OCI-LY7 (cell line): ENCODE data around the gene AHR. TPM values are rescaled to one million over a fixed set of nuclear protein-coding genes. Genes with fewer than 3 reads are reported as not detected.

Experiments used
- BruUV-seq: library from RNA; stranded (reverse); fragments of 400-500 nt; replicated peaks from 2 replicates; lab custom pipeline; 2021; lab: Mats Ljungman, UMichigan
- CTCF ChIA-PET: fragments of 300-600 bp; sonication (Branson Sonifier 250); formaldehyde crosslinking; loops from one replicate; lab custom pipeline; 2022; ENCODE audit warnings: antibody characterized with exemption; ENCODE audit not compliant: unreplicated experiment; lab: Charles Lee
- POLR2A ChIA-PET: fragments of 300-600 bp; sonication (Branson Sonifier 250); formaldehyde crosslinking; loops from one replicate; lab custom pipeline; 2022; ENCODE audit warnings: antibody characterized with exemption; lab: Charles Lee
- DNase-seq: peaks from one replicate; pipeline ENCODE4 v3.0.0-alpha.2; 2015; ENCODE audit warnings: low spot score
- H2AFZ ChIP-seq: fragments of 200-600 bp; sonication (generic), shearing (Covaris generic); 2 replicates; pipeline ENCODE4 v1.6.1; 2014; ENCODE audit warnings: mild to moderate bottlenecking, antibody characterized with exemption, low read length, moderate library complexity
- H3K27ac ChIP-seq: fragments of 200-600 bp; sonication (generic); 2 replicates; pipeline ENCODE4 v1.5.1; 2014; ENCODE audit warnings: mixed run types, low read depth, mild to moderate bottlenecking, moderate library complexity, low read length, inconsistent platforms; ENCODE audit not compliant: poor library complexity, severe bottlenecking
- H3K36me3 ChIP-seq: fragments of 200-600 bp; sonication (generic); 2 replicates; pipeline ENCODE4 v1.6.1; 2014; ENCODE audit warnings: mild to moderate bottlenecking, antibody characterized with exemption, low read length, moderate library complexity, mixed read lengths; ENCODE audit not compliant: insufficient read depth
- H3K4me1 ChIP-seq: fragments of 200-600 bp; sonication (generic); 2 replicates; pipeline ENCODE4 v1.5.1; 2014; ENCODE audit warnings: mild to moderate bottlenecking, low read length; ENCODE audit not compliant: insufficient read depth, poor library complexity, severe bottlenecking
- H3K4me2 ChIP-seq: fragments of 200-600 bp; sonication (generic); 2 replicates; pipeline ENCODE4 v1.6.1; 2014; ENCODE audit warnings: mild to moderate bottlenecking, low read length
- H3K4me3 ChIP-seq: fragments of 200-600 bp; sonication (generic); 2 replicates; pipeline ENCODE4 v1.5.1; 2014; ENCODE audit warnings: mild to moderate bottlenecking, low read depth, low read length; ENCODE audit not compliant: poor library complexity, severe bottlenecking
- H3K79me2 ChIP-seq: fragments of 200-600 bp; sonication (generic); 2 replicates; pipeline ENCODE4 v1.6.1; 2016; ENCODE audit warnings: low read depth, mild to moderate bottlenecking, low read length, moderate library complexity, mixed read lengths; ENCODE audit not compliant: insufficient read depth
- H3K9me2 ChIP-seq: fragments of 200-600 bp; sonication (generic); 2 replicates; pipeline ENCODE4 v1.6.1; 2016; ENCODE audit warnings: mild to moderate bottlenecking, low read length, mixed read lengths; ENCODE audit not compliant: insufficient read depth
- H3K9me3 ChIP-seq: fragments of 200-600 bp; sonication (generic); 2 replicates; pipeline ENCODE4 v1.6.1; 2014; ENCODE audit warnings: mild to moderate bottlenecking, mixed run types, low read length, mixed read lengths
- H4K20me1 ChIP-seq: fragments of 200-600 bp; sonication (generic); 2 replicates; pipeline ENCODE4 v1.6.1; 2014; ENCODE audit warnings: mild to moderate bottlenecking, antibody characterized with exemption, low read length, moderate library complexity, mixed read lengths; ENCODE audit not compliant: insufficient read depth
- EZH2phosphoT487 ChIP-seq: fragments of 200-600 bp; sonication (generic); IDR thresholded peaks from 2 replicates; pipeline ENCODE4 v1.6.1; 2018; ENCODE audit warnings: low read depth, borderline replicate concordance, mild to moderate bottlenecking, mixed run types, antibody characterized with exemption, low read length, moderate library complexity, mixed read lengths
- intact Hi-C: fragments of 100-400 bp; cut with micrococcal nuclease; formaldehyde crosslinking; loops from one replicate; pipeline ENCODE4 v1.10.0; 2022; ENCODE audit not compliant: unreplicated experiment
- total RNA-seq, 2 experiments: library from RNA; depleted of rRNA in 1 of 2; stranded (reverse); fragments of >200 nt in 1 of 2; shearing (Covaris generic) in 1 of 2; gene quantifications; 2 replicates each; pipeline ENCODE4 v1.2.3, GENCODE V29; 2014 to 2022
- TF ChIP-seq, protein P1 (sequence below): fragments of 200-600 bp; sonication (generic); conservative IDR thresholded peaks from 2 replicates; pipeline ENCODE4 v1.5.1; 2014; ENCODE audit warnings: mild to moderate bottlenecking, antibody characterized with exemption, low read length, moderate library complexity, mixed read lengths

AHR gene
- total RNA-seq, 2 experiments from 2014 or later = not detected

DNA sequence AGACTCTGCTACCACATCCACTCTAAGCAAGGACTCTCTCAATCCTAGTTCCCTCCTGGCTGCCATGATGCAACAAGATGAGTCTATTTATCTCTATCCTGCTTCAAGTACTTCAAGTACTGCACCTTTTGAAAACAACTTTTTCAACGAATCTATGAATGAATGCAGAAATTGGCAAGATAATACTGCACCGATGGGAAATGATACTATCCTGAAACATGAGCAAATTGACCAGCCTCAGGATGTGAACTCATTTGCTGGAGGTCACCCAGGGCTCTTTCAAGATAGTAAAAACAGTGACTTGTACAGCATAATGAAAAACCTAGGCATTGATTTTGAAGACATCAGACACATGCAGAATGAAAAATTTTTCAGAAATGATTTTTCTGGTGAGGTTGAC lies 40.7 kb downstream of the AHR start:
- no peaks in the 10 kb centered on the region for H3K79me2 ChIP-seq
- CTCF ChIA-PET = no interaction called here
- no peaks in the 10 kb centered on the region for H3K9me2 ChIP-seq
- BruUV-seq = no TSS peak
- no peak overlapping the region for H2AFZ ChIP-seq
- no peaks in the 10 kb centered on the region for H4K20me1 ChIP-seq
- intact Hi-C loops = no loop called here
- H3K4me1 ChIP-seq = no peaks in the 10 kb centered on the region
- TF ChIP-seq, protein P1, sequence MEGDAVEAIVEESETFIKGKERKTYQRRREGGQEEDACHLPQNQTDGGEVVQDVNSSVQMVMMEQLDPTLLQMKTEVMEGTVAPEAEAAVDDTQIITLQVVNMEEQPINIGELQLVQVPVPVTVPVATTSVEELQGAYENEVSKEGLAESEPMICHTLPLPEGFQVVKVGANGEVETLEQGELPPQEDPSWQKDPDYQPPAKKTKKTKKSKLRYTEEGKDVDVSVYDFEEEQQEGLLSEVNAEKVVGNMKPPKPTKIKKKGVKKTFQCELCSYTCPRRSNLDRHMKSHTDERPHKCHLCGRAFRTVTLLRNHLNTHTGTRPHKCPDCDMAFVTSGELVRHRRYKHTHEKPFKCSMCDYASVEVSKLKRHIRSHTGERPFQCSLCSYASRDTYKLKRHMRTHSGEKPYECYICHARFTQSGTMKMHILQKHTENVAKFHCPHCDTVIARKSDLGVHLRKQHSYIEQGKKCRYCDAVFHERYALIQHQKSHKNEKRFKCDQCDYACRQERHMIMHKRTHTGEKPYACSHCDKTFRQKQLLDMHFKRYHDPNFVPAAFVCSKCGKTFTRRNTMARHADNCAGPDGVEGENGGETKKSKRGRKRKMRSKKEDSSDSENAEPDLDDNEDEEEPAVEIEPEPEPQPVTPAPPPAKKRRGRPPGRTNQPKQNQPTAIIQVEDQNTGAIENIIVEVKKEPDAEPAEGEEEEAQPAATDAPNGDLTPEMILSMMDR = no peak
- TF ChIP-seq EZH2phosphoT487 = no peak
- H3K4me3 ChIP-seq = no peak overlapping the region
- POLR2A ChIA-PET = no interaction called here
- no peak overlapping the region for H3K27ac ChIP-seq
- no peak overlapping the region for H3K4me2 ChIP-seq
- H3K36me3 ChIP-seq = no peaks in the 10 kb centered on the region
- H3K9me3 ChIP-seq = no peaks in the 10 kb centered on the region
- no peak for DNase-seq

GRCh38 chr7:17339952-17340351 lies 41.5 kb downstream of the AHR start:
- no peaks in the 10 kb centered on the region for H3K4me1 ChIP-seq
- no peaks in the 10 kb centered on the region for H4K20me1 ChIP-seq
- no peaks in the 10 kb centered on the region for H3K36me3 ChIP-seq
- H2AFZ ChIP-seq = no peak overlapping the region
- no peak overlapping the region for H3K4me3 ChIP-seq
- intact Hi-C loops = no loop called here
- no peaks in the 10 kb centered on the region for H3K79me2 ChIP-seq
- CTCF ChIA-PET = no interaction called here
- H3K27ac ChIP-seq = no peak overlapping the region
- no peaks in the 10 kb centered on the region for H3K9me2 ChIP-seq
- TF ChIP-seq EZH2phosphoT487 = no peak
- TF ChIP-seq, protein P1 = no peak
- DNase-seq = no peak
- no TSS peak for BruUV-seq
- POLR2A ChIA-PET = no interaction called here
- no peak overlapping the region for H3K4me2 ChIP-seq
- H3K9me3 ChIP-seq = no peaks in the 10 kb centered on the region

GRCh38 chr7:17340655-17341054 lies 42.2 kb downstream of the AHR start:
- Histone ChIP-seq H4K20me1 (no peaks in the 10 kb centered on the region), H3K9me3 (no peaks in the 10 kb centered on the region), H3K9me2 (no peaks in the 10 kb centered on the region), H3K79me2 (no peaks in the 10 kb centered on the region), H3K4me3 (no peak overlapping the region), H3K4me1 (no peaks in the 10 kb centered on the region), H2AFZ (no peak overlapping the region), H3K4me2 (no peak overlapping the region), H3K36me3 (no peaks in the 10 kb centered on the region), H3K27ac (no peak overlapping the region)
- ChIA-PET CTCF (no interaction called here), POLR2A (no interaction called here)
- no TSS peak for BruUV-seq
- no peak for DNase-seq
- intact Hi-C loops = no loop called here
- TF ChIP-seq, protein P1 = no peak
- no peak for TF ChIP-seq EZH2phosphoT487
